Stimulated activated CD8-positive, alpha-beta memory T cell treated with anti-CD3 and anti-CD28 coated beads, Interleukin-7, amount 100 ng/mL, for 24 hours (primary cell): Measurements from ENCODE around the gene TEAD1.

Experiments used
- DNase-seq: peaks from one replicate; pipeline ENCODE4 v3.0.0-alpha.2; 2020; ENCODE audit warnings: low read depth

The TEAD1 gene

GRCh38 chr11:12666915-12667314, 7.3 kb upstream of the TEAD1 start:
- DNase-seq, result no peak

- DNase-seq, result no peak
Measured at GRCh38 chr11:12667646-12668045, 6.6 kb upstream of the TEAD1 start.

GRCh38 chr11:12668166-12668565, 6.1 kb upstream of the TEAD1 start:
- no peak for DNase-seq

GRCh38 chr11:12669930-12670329, 4.3 kb upstream of the TEAD1 start:
- no peak for DNase-seq

GRCh38 chr11:12671370-12671769, 2.9 kb upstream of the TEAD1 start:
- DNase-seq, result no peak

- DNase-seq, result no peak
Measured at GRCh38 chr11:12673601-12673923, 659 bp upstream of the TEAD1 start.

GRCh38 chr11:12674571-12674935, 332 bp downstream of the TEAD1 start:
- DNase-seq, result no peak

GRCh38 chr11:12674936-12675696, 895 bp downstream of the TEAD1 start:
- DNase-seq, result no peak

- no peak for DNase-seq
Measured at GRCh38 chr11:12675951-12676711, 1.9 kb downstream of the TEAD1 start.

GRCh38 chr11:12677131-12677530, 2.9 kb downstream of the TEAD1 start:
- DNase-seq, result no peak

- DNase-seq, result no peak
Measured at GRCh38 chr11:12678092-12678491, 3.9 kb downstream of the TEAD1 start.

- DNase-seq, result no peak
Measured at GRCh38 chr11:12678991-12679390, 4.8 kb downstream of the TEAD1 start.

GRCh38 chr11:12679471-12679870, 5.2 kb downstream of the TEAD1 start:
- no peak for DNase-seq

- DNase-seq, result no peak
Measured at GRCh38 chr11:12680246-12680939, 6.2 kb downstream of the TEAD1 start.

GRCh38 chr11:12680940-12681258, 6.7 kb downstream of the TEAD1 start:
- DNase-seq, result no peak

- DNase-seq, result no peak
Measured at GRCh38 chr11:12681466-12681865, 7.2 kb downstream of the TEAD1 start.

GRCh38 chr11:12682288-12682687, 8.1 kb downstream of the TEAD1 start:
- DNase-seq, result no peak

- no peak for DNase-seq
Measured at GRCh38 chr11:12682737-12683500, 8.7 kb downstream of the TEAD1 start.

- DNase-seq, result no peak
Measured at GRCh38 chr11:12683874-12684273, 9.7 kb downstream of the TEAD1 start.

- no peak for DNase-seq
Measured at GRCh38 chr11:12684315-12684714, 10.1 kb downstream of the TEAD1 start.

- DNase-seq, result no peak
Measured at GRCh38 chr11:12684816-12685215, 10.6 kb downstream of the TEAD1 start.

- no peak for DNase-seq
Measured at GRCh38 chr11:12685229-12685628, 11.0 kb downstream of the TEAD1 start.
